Parathyroid adenoma (tissue), 2 donors: ENCODE results near the gene RABAC1.

Source experiments
- H2AFZ ChIP-seq: fragments of 300-600 bp; sonication (generic); one replicate; pipeline ENCODE4 v1.7.0; 2017; ENCODE audit warnings: antibody characterized with exemption, mild to moderate bottlenecking
- H3K27ac ChIP-seq: fragments of 300-600 bp; sonication (generic); one replicate; pipeline ENCODE4 v1.7.0; 2017
- H3K27me3 ChIP-seq: fragments of 300-600 bp; sonication (generic); one replicate; pipeline ENCODE4 v1.7.0; 2017; ENCODE audit warnings: low read length; ENCODE audit not compliant: control insufficient read depth, insufficient read depth
- H3K36me3 ChIP-seq: fragments of 300-600 bp; sonication (generic); one replicate; pipeline ENCODE4 v1.7.0; 2017; ENCODE audit warnings: low read length; ENCODE audit not compliant: control insufficient read depth, insufficient read depth
- H3K4me1 ChIP-seq: fragments of 300-600 bp; sonication (generic); one replicate; pipeline ENCODE4 v1.7.0; 2017; ENCODE audit warnings: control low read depth
- H3K4me2 ChIP-seq: fragments of 300-600 bp; sonication (generic); one replicate; pipeline ENCODE4 v1.7.0; 2017; ENCODE audit warnings: low read length
- H3K4me3 ChIP-seq: fragments of 300-600 bp; sonication (generic); one replicate; pipeline ENCODE4 v1.7.0; 2017; ENCODE audit warnings: low read depth, low read length
- H3K79me2 ChIP-seq: fragments of 300-600 bp; sonication (generic); one replicate; pipeline ENCODE4 v1.7.0; 2017; ENCODE audit warnings: control low read depth
- H3K9ac ChIP-seq: fragments of 300-600 bp; sonication (generic); one replicate; pipeline ENCODE4 v1.7.0; 2017; ENCODE audit warnings: mild to moderate bottlenecking
- H3K9me3 ChIP-seq: fragments of 300-600 bp; sonication (generic); one replicate; pipeline ENCODE4 v1.7.0; 2017; ENCODE audit warnings: low read length; ENCODE audit not compliant: control insufficient read depth
- CTCF ChIP-seq: fragments of 300-600 bp; sonication (generic); IDR thresholded peaks from one replicate; pipeline ENCODE4 v1.7.0; 2017; ENCODE audit warnings: antibody characterized with exemption, mild to moderate bottlenecking
- donor health status: primary hyperparathyroidism.

The RABAC1 gene

DNA sequence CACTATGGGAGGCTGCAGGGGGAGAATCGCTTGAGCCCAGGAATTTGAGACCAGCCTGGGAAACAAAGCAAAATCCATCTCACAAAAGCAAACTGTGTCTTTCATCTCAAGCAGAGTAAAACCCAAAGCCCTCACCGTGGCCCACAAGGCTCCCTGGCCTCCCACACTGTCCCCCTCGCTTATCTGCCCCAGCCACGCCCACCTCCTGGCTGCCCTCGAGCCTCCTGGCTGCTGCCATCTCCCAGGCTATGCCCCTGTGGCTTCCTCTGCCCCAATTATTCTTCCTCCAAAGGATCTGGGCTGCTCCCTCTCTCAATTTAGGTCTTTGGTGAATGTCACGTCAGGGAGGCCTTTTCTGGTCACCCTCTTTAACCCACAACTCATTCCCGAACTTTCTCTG, 3.6 kb downstream of the RABAC1 start:
- Histone ChIP-seq H3K9ac (no peak overlapping the region), H3K27me3 (no peaks in the 10 kb centered on the region), H3K4me3 (no peak overlapping the region), H2AFZ (no peak overlapping the region), H3K79me2 (no peaks in the 10 kb centered on the region), H3K9me3 (no peaks in the 10 kb centered on the region), H3K4me2 (no peak overlapping the region), H3K27ac (no peak overlapping the region), H3K4me1 (peaks cover 9% of the 10 kb centered on the region), H3K36me3 (no peaks in the 10 kb centered on the region)
- no peak for TF ChIP-seq CTCF

DNA sequence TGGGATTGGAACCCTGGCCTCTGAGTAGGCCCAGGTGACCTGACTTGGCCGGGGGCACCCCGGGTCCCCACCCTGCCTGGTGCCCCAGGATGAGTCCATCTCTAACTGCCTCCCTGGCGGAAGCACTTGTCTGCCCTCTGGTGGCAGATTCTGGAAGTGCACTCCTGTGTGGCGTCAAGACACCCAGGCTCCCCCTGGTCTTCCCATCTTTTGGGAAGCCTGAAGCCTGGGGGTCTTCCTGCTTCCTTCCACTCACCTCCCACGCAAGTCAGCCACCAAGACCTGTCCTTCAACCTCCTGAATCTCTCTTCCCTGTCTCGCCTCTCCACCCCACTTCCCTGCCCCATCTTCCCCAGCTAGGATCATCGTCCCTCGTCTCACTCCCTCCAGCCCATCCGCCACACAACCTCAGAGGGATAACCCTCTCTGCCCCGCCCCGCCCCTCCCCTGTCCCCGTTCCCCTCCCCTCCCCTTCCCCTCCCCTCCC, 7.4 kb downstream of the RABAC1 start:
- Histone ChIP-seq H3K79me2 (no peaks in the 10 kb centered on the region), H3K4me3 (no peak overlapping the region), H3K36me3 (no peaks in the 10 kb centered on the region), H3K9me3 (no peaks in the 10 kb centered on the region), H3K27me3 (no peaks in the 10 kb centered on the region), H2AFZ (no peak overlapping the region), H3K4me2 (no peak overlapping the region), H3K4me1 (no peaks in the 10 kb centered on the region), H3K9ac (no peak overlapping the region), H3K27ac (no peak overlapping the region)
- TF ChIP-seq CTCF, result peak; percentile 99

DNA sequence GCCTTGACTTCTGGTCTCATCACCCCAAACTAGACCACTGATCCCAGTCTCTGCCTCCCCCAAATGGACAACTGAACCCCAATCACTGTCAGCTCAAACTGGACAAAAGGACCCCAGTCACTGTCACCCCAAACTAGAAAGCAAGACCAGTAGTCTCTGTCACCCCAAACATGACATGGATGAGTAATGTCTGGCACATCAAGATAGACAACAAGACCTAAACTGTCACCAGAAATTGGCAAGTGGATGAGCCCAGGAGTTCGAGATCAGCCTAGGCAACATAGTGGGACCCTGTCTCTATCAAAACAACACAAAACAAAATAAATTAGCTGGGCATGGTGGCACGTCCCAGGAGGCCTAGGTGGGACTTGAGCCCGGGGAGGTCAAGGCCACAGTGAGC, 12.0 kb downstream of the RABAC1 start:
- H2AFZ ChIP-seq, result no peak overlapping the region
- TF ChIP-seq CTCF, result no peak
- no peaks in the 10 kb centered on the region for H3K27me3 ChIP-seq
- no peak overlapping the region for H3K9ac ChIP-seq
- no peak overlapping the region for H3K4me3 ChIP-seq
- H3K4me1 ChIP-seq, result no peaks in the 10 kb centered on the region
- no peak overlapping the region for H3K4me2 ChIP-seq
- H3K27ac ChIP-seq, result no peak overlapping the region
- H3K36me3 ChIP-seq, result no peaks in the 10 kb centered on the region
- no peaks in the 10 kb centered on the region for H3K9me3 ChIP-seq
- no peaks in the 10 kb centered on the region for H3K79me2 ChIP-seq

- Histone ChIP-seq H2AFZ (no peak overlapping the region), H3K4me2 (no peak overlapping the region), H3K27ac (no peak overlapping the region), H3K27me3 (no peaks in the 10 kb centered on the region), H3K4me1 (no peaks in the 10 kb centered on the region), H3K9me3 (no peaks in the 10 kb centered on the region), H3K4me3 (no peak overlapping the region), H3K36me3 (no peaks in the 10 kb centered on the region), H3K79me2 (no peaks in the 10 kb centered on the region), H3K9ac (no peak overlapping the region)
- no peak for TF ChIP-seq CTCF
Measured at GRCh38 chr19:41945135-41945766, 13.9 kb downstream of the RABAC1 start.

GRCh38 chr19:41944336-41944735, 14.8 kb downstream of the RABAC1 start:
- no peak overlapping the region for H2AFZ ChIP-seq
- no peaks in the 10 kb centered on the region for H3K79me2 ChIP-seq
- H3K4me3 ChIP-seq, result no peak overlapping the region
- H3K9me3 ChIP-seq, result no peaks in the 10 kb centered on the region
- no peak overlapping the region for H3K4me2 ChIP-seq
- no peak overlapping the region for H3K27ac ChIP-seq
- no peaks in the 10 kb centered on the region for H3K27me3 ChIP-seq
- TF ChIP-seq CTCF, result no peak
- H3K4me1 ChIP-seq, result no peaks in the 10 kb centered on the region
- H3K36me3 ChIP-seq, result no peaks in the 10 kb centered on the region
- no peak overlapping the region for H3K9ac ChIP-seq
